ENCODE measurements around the gene TPO. TPM values are rescaled to one million over a fixed set of nuclear protein-coding genes. Genes with fewer than 3 reads are reported as not detected.

Gene TPO
- total RNA-seq, 2 donors from 2014 or later, result not detected

DNA sequence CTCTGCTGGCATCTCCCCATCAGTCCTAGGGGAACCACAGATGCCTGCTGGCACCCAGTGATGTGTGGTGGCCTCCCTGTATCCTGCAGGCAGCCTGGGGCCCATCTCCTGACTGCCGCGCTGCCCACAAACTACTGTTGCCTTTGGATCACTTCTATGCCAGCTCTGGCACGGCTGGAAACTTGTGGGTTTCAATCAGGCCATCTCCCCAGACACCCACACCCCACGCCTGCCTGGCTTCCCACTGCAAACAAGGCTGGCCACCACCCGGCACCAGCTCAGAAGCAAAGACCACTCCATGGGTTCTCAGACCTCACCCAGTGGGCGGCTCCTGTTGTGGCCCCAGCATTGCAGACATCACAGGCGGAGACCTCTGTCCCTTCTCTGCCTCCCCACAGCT lies 15.1 kb upstream of the TPO start:
- Mint-ChIP-seq H3K9me3 (no peaks in the 10 kb centered on the region), H3K27ac (no peak overlapping the region), H3K36me3 (ENCODE audit: low read depth) (no peaks in the 10 kb centered on the region), H3K27me3 (ENCODE audit: insufficient read depth) (peaks cover 4% of the 10 kb centered on the region), H3K4me1 (no peaks in the 10 kb centered on the region), H3K4me3 (no peak overlapping the region)
- Histone ChIP-seq H3K27me3 (ENCODE audit: control insufficient read depth, insufficient read depth, low read length, poor library complexity, severe bottlenecking) (no peaks in the 10 kb centered on the region), H3K27ac (ENCODE audit: low read depth, low read length) (no peak overlapping the region), H3K4me3 (ENCODE audit: low read length) (no peak overlapping the region), H3K4me1 (ENCODE audit: control insufficient read depth, insufficient read depth, low read length) (no peaks in the 10 kb centered on the region), H3K9me3 (ENCODE audit: control insufficient read depth, low read length) (no peaks in the 10 kb centered on the region), H3K36me3 (ENCODE audit: control insufficient read depth, insufficient read depth, low read length) (no peaks in the 10 kb centered on the region), H3K9ac (ENCODE audit: extremely low read depth, low read length, poor library complexity, severe bottlenecking) (no peak overlapping the region)
- WGBS, 2 experiments (ENCODE audit: insufficient coverage in 1 of 2, insufficient read length in 1 of 2), result 87 to 100% methylated on average over 1 to 7 of the region's 7 CpGs
- DNase-seq, result no peak
- TF ChIP-seq, protein P1, sequence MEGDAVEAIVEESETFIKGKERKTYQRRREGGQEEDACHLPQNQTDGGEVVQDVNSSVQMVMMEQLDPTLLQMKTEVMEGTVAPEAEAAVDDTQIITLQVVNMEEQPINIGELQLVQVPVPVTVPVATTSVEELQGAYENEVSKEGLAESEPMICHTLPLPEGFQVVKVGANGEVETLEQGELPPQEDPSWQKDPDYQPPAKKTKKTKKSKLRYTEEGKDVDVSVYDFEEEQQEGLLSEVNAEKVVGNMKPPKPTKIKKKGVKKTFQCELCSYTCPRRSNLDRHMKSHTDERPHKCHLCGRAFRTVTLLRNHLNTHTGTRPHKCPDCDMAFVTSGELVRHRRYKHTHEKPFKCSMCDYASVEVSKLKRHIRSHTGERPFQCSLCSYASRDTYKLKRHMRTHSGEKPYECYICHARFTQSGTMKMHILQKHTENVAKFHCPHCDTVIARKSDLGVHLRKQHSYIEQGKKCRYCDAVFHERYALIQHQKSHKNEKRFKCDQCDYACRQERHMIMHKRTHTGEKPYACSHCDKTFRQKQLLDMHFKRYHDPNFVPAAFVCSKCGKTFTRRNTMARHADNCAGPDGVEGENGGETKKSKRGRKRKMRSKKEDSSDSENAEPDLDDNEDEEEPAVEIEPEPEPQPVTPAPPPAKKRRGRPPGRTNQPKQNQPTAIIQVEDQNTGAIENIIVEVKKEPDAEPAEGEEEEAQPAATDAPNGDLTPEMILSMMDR (conservative IDR thresholded peaks at IDR 0.05), result no peak

DNA sequence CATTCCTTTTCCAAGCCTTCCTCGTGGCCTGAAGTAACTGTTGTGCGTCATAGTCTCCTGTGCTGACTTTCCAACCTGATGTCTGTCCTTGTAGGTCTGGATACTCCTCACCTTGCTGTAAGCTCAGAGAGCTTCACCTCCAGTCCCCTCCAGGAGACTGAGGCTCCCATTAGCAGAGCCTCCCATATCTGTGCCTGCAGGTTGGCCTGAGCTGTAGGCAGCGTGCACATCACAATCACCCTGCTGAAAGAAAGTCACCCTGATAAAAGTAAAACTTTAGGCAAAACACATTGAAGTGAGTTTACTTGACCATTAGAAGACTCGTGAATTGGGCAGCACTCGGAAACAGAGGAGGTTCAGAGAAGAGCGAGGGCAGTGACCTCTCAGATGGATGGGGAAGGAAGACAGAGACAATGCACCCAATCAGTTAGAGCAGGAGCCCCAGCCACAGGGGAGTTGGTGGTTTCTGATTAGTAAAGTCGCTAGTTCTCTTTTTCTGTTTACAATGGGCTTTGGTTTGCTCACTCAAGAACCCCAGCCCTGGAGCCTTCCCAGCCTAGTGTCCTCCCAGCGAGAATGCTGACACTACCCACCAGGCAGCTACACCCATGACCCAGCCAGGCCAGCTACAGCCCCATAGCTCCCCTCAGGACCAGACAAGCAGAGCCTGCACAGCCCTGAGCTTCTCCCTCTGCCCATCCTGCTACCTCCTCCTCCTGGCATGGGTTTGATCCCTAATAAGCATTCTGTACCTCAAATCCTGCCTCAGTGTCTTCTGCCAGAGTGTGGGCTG lies 12.1 kb upstream of the TPO start:
- no peaks in the 10 kb centered on the region for H3K9me3 ChIP-seq (ENCODE audit: control insufficient read depth, low read length)
- H3K36me3 Mint-ChIP-seq (ENCODE audit: low read depth), result no peaks in the 10 kb centered on the region
- 90 to 92% methylated on average over 7 to 8 of the region's 8 CpGs for WGBS, 2 experiments (ENCODE audit: insufficient coverage in 1 of 2, insufficient read length in 1 of 2)
- no peaks in the 10 kb centered on the region for H3K27me3 Mint-ChIP-seq (ENCODE audit: insufficient read depth)
- no peak for DNase-seq
- no peak overlapping the region for H3K27ac Mint-ChIP-seq
- TF ChIP-seq, protein P1 (conservative IDR thresholded peaks at IDR 0.05), result no peak
- H3K4me1 Mint-ChIP-seq, result no peaks in the 10 kb centered on the region
- no peak overlapping the region for H3K4me3 Mint-ChIP-seq
- no peak overlapping the region for H3K9ac ChIP-seq (ENCODE audit: extremely low read depth, low read length, poor library complexity, severe bottlenecking)
- H3K4me1 ChIP-seq (ENCODE audit: control insufficient read depth, insufficient read depth, low read length), result no peaks in the 10 kb centered on the region
- no peak overlapping the region for H3K27ac ChIP-seq (ENCODE audit: low read depth, low read length)
- H3K27me3 ChIP-seq (ENCODE audit: control insufficient read depth, insufficient read depth, low read length, poor library complexity, severe bottlenecking), result no peaks in the 10 kb centered on the region
- no peaks in the 10 kb centered on the region for H3K36me3 ChIP-seq (ENCODE audit: control insufficient read depth, insufficient read depth, low read length)
- no peaks in the 10 kb centered on the region for H3K9me3 Mint-ChIP-seq
- no peak overlapping the region for H3K4me3 ChIP-seq (ENCODE audit: low read length)

DNA sequence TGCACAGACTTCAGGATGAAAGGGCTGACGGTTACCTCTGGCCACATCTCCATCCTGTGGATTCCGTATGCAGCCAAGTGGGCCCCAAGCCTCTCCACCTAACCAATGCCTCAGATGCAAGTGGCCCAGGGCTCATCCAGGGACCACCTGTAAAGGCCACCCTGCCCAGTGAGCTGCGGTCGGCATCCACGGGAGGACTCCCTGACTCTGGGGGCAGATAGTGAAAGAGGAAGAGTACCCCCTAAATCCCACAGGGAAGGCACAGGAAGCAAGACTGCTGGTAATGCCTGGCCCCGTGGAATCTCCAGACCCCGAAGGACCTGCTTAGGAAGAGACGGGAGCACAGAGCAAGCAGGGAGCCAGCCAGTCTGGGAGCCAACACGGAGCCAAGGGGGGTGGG lies 11.2 kb upstream of the TPO start:
- no peak overlapping the region for H3K4me3 ChIP-seq (ENCODE audit: low read length)
- H3K9ac ChIP-seq (ENCODE audit: extremely low read depth, low read length, poor library complexity, severe bottlenecking), result no peak overlapping the region
- Mint-ChIP-seq H3K4me1 (no peaks in the 10 kb centered on the region), H3K4me3 (no peak overlapping the region), H3K9me3 (no peaks in the 10 kb centered on the region), H3K27me3 (ENCODE audit: insufficient read depth) (no peaks in the 10 kb centered on the region), H3K27ac (no peak overlapping the region), H3K36me3 (ENCODE audit: low read depth) (no peaks in the 10 kb centered on the region)
- TF ChIP-seq, protein P1 (conservative IDR thresholded peaks at IDR 0.05), result no peak
- H3K4me1 ChIP-seq (ENCODE audit: control insufficient read depth, insufficient read depth, low read length), result no peaks in the 10 kb centered on the region
- no peak for DNase-seq
- H3K9me3 ChIP-seq (ENCODE audit: control insufficient read depth, low read length), result no peaks in the 10 kb centered on the region
- WGBS, 2 experiments (ENCODE audit: insufficient coverage in 1 of 2, insufficient read length in 1 of 2), result 86 to 100% methylated on average over 4 to 9 of the region's 9 CpGs
- H3K27me3 ChIP-seq (ENCODE audit: control insufficient read depth, insufficient read depth, low read length, poor library complexity, severe bottlenecking), result no peaks in the 10 kb centered on the region
- no peak overlapping the region for H3K27ac ChIP-seq (ENCODE audit: low read depth, low read length)
- no peaks in the 10 kb centered on the region for H3K36me3 ChIP-seq (ENCODE audit: control insufficient read depth, insufficient read depth, low read length)
